ENCODE measurements around the gene HOXD9.

GRCh38 chr2:176136374-176137251, 14.1 kb downstream of the HOXD9 start:
- TF ChIP-seq CTCF (IDR thresholded peaks at IDR 0.05), result no peak
- TF ChIP-seq POLR2A (IDR thresholded peaks at IDR 0.05), result no peak
- peak in 1 of 4 donors; percentile 4 for TF ChIP-seq POLR2AphosphoS5 (IDR thresholded peaks at IDR 0.05)
- TF ChIP-seq EP300 (IDR thresholded peaks at IDR 0.05), result no peak
